Measurements from ENCODE around the gene FRMD4A.

GRCh38 chr10:14333606-14334005, 2.9 kb upstream of the FRMD4A start:
- TF ChIP-seq CTCF (optimal IDR thresholded peaks at IDR 0.05 in 1 of 3, IDR thresholded peaks at IDR 0.05 in 1 of 3, conservative IDR thresholded peaks at IDR 0.05 in 1 of 3; ENCODE audit: extremely low read depth in 1 of 3, insufficient read depth in 2 of 3, low read length in 3 of 3): no peak
- TF ChIP-seq EZH2 (IDR thresholded peaks at IDR 0.05; ENCODE audit: low read length): no peak
